Adipocyte (in vitro differentiated cells): Measurements from ENCODE around the gene OR2H2.

ENCODE experiments used
- DNase-seq: peaks from one replicate; pipeline ENCODE4 v3.0.0-alpha.2; 2015; ENCODE audit warnings: low read depth
- H3K27me3 ChIP-seq: replicated peaks from 2 replicates; pipeline ENCODE4 v1.7.0; 2013; ENCODE audit warnings: mild to moderate bottlenecking, low read length, moderate library complexity; ENCODE audit not compliant: control insufficient read depth, insufficient read depth
- H3K36me3 ChIP-seq: 2 replicates; pipeline ENCODE4 v1.7.0; 2013; ENCODE audit warnings: low read length, mild to moderate bottlenecking, moderate library complexity; ENCODE audit not compliant: control insufficient read depth, insufficient read depth, severe bottlenecking
- H3K4me1 ChIP-seq: 2 replicates; pipeline ENCODE4 v1.7.0; 2013; ENCODE audit warnings: mild to moderate bottlenecking, low read length, moderate library complexity; ENCODE audit not compliant: control insufficient read depth, insufficient read depth
- H3K4me3 ChIP-seq: 2 replicates; pipeline ENCODE4 v1.7.0; 2013; ENCODE audit warnings: mild to moderate bottlenecking, low read length, moderate library complexity
- H3K9ac ChIP-seq: 2 replicates; pipeline ENCODE4 v1.7.0; 2013; ENCODE audit warnings: mild to moderate bottlenecking, low read length, moderate library complexity
- H3K9me3 ChIP-seq: 2 replicates; pipeline ENCODE4 v1.7.0; 2013; ENCODE audit warnings: mild to moderate bottlenecking, low read length, moderate library complexity; ENCODE audit not compliant: control insufficient read depth

Gene OR2H2

GRCh38 chr6:29561606-29562181 is 23.2 kb upstream of the OR2H2 start:
- no peak overlapping the region for H3K9ac ChIP-seq
- no peaks in the 10 kb centered on the region for H3K9me3 ChIP-seq
- H3K36me3 ChIP-seq: no peaks in the 10 kb centered on the region
- H3K4me1 ChIP-seq: no peaks in the 10 kb centered on the region
- DNase-seq: no peak
- H3K27me3 ChIP-seq: peaks cover 22% of the 10 kb centered on the region
- H3K4me3 ChIP-seq: no peak overlapping the region

DNA sequence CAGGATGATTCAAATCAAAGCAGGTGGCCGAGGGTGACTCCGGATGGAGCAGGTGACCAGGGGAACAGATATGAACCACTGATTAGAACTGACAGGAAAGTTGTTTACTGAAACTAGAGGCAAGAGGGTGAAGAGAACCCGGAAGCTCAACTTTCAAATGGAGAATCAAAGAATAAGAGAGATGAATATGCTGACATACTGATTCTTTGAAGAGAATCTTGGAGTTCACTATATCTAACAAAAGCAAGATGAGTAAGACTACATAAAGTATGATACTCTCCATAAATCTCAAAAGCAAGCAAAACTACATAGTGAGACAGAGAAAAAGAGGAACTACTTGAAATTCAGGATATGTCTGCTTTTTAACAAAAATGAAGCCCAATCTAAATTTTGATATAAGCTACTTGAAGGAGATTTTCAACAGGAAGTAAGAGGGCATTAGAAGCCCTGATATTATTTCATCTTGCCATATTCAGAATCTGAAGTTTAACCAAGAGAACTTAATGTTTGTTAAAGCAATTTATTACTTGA is 21.4 kb upstream of the OR2H2 start:
- no peaks in the 10 kb centered on the region for H3K36me3 ChIP-seq
- no peaks in the 10 kb centered on the region for H3K9me3 ChIP-seq
- H3K27me3 ChIP-seq: peaks cover 22% of the 10 kb centered on the region
- no peak overlapping the region for H3K9ac ChIP-seq
- H3K4me1 ChIP-seq: no peaks in the 10 kb centered on the region
- no peak overlapping the region for H3K4me3 ChIP-seq
- DNase-seq: no peak

DNA sequence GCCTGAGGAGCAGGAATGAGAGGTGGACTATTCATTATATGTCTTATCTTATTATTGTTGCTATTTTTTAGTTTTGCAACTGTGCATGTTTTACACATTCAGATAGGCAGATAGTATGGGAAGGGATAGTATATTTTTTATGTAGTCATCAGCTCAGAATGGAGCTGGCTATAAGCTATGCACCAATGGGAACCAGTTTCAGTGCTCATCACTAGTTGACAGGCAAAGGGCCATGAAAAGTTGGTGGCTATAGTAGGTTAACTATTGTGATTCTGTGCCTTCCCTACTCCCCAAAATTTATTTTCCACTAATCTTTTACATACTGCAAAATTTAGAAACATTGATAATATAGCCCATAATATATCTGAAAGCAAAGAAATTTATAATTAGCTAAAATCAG is 20.0 kb upstream of the OR2H2 start:
- Histone ChIP-seq H3K4me1 (no peaks in the 10 kb centered on the region), H3K4me3 (no peak overlapping the region), H3K9me3 (no peaks in the 10 kb centered on the region), H3K36me3 (no peaks in the 10 kb centered on the region), H3K27me3 (peaks cover 17% of the 10 kb centered on the region), H3K9ac (no peak overlapping the region)
- DNase-seq: peak; percentile 16

DNA sequence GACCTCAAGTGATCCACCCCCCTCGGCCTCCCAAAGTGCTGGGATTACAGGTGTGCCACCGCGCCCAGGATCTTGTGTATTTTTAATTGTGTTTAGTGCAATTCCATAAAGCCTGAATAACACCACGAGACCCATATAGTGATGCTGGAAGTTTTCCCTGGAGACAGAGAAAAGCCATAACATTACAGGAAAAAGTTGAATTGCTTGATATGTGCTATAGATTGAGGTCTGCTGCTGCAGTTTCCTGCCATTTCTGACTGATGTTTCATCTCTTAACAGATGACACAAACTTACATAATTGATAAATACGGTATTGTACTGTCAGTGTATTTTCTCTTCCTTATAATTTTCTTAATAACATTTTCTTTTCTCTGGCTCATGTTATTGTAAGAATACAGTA is 18.1 kb upstream of the OR2H2 start:
- Histone ChIP-seq H3K9me3 (no peaks in the 10 kb centered on the region), H3K4me3 (no peak overlapping the region), H3K36me3 (no peaks in the 10 kb centered on the region), H3K4me1 (no peaks in the 10 kb centered on the region), H3K9ac (no peak overlapping the region), H3K27me3 (peaks cover 11% of the 10 kb centered on the region)
- DNase-seq: no peak

DNA sequence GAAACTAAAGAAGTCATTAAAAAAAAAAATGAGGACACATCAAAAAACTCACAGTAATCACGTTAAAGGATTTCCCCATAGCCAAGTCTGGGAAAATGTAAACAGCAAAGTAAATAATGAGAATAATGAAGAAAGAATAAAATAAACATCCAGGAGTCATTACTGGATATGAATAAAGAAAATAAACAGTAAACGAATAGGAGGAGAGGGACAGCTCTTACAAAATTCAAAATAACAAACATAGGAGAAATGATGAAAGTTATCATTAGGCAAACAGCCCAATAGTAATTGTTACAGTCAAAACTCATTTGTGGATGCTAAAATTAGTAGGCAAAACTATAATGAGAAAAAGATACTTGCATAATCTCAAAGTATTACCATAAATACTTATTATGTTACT is 17.4 kb upstream of the OR2H2 start:
- Histone ChIP-seq H3K4me1 (no peaks in the 10 kb centered on the region), H3K9me3 (no peaks in the 10 kb centered on the region), H3K9ac (no peak overlapping the region), H3K4me3 (no peak overlapping the region), H3K36me3 (no peaks in the 10 kb centered on the region), H3K27me3 (peaks cover 14% of the 10 kb centered on the region)
- no peak for DNase-seq

- H3K9ac ChIP-seq: no peak overlapping the region
- DNase-seq: peak; percentile 61
- H3K4me3 ChIP-seq: no peak overlapping the region
- no peaks in the 10 kb centered on the region for H3K36me3 ChIP-seq
- H3K27me3 ChIP-seq: peaks cover 14% of the 10 kb centered on the region
- no peaks in the 10 kb centered on the region for H3K4me1 ChIP-seq
- H3K9me3 ChIP-seq: no peaks in the 10 kb centered on the region
These were observed 16.9 kb upstream of the OR2H2 start for GRCh38 chr6:29567991-29568390.

DNA sequence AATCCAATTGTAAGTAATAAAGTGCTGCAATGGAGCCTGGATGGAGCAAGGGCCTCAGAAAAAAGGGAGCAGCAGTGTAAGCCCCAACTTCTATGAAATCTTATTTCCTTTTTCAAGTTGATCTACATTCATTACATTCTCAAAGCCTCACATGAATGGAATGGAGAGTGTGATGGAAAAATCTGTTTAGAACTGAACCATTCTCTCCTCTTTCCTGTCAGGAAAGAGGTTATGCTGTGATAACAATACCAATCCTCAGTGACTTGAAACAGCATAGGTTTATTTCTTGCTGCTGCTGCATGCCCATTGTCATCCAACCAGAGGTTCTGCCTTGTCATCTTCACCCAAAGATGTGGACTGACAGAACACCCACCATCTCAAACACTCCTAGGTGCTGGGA is 8.9 kb upstream of the OR2H2 start:
- Histone ChIP-seq H3K4me1 (no peaks in the 10 kb centered on the region), H3K27me3 (peaks cover 26% of the 10 kb centered on the region), H3K9ac (no peak overlapping the region), H3K4me3 (no peak overlapping the region), H3K36me3 (no peaks in the 10 kb centered on the region), H3K9me3 (no peaks in the 10 kb centered on the region)
- DNase-seq: no peak

DNA sequence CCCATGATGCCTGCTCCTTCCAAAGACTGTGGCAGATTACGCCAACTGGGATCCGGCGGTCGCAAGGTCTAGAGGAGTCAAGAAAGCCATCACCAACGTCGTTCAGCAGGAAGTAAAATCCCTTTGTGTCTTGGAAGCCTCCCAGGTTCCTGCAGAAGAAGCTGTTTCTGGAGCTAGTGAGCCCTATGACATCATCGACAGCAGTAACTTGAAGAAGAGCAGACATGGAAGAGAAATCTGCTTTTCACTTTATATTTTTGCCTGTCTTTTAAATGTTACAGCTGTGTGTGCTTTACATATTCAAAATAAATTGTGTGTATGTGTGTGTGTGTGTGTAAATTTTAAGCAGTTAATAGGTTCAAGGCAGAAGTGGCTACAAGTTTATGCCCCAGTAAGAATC is 7.4 kb upstream of the OR2H2 start:
- H3K9me3 ChIP-seq: no peaks in the 10 kb centered on the region
- no peak overlapping the region for H3K9ac ChIP-seq
- no peaks in the 10 kb centered on the region for H3K36me3 ChIP-seq
- DNase-seq: no peak
- H3K4me3 ChIP-seq: no peak overlapping the region
- no peaks in the 10 kb centered on the region for H3K4me1 ChIP-seq
- H3K27me3 ChIP-seq: peaks cover 23% of the 10 kb centered on the region

DNA sequence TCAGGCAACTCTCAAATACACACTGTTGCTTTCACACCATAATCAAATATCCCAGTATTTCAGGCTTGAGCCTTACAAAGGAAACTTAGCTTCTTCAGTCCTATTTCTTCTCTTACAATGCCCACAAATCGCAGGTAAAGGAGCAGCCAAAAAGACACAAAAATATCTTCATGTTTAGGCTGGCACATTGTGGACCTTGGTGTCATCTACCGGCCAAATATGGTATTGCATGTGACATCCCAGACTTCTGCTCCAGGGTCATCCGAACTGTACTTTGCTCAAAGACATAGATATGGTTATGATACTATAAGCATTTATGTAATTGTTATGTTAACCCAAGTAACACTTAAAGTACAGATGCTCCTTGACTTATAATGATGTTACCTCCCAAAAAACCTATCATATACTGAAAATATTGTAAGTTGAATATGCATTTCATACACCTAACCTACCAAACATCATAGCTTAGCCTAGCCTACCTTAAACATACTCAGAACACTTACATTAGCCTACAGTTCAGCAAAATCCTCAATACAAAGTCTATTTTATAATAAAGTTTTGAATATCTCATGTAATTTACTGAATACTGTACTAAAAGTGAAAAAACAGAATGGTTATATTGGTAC is 4.6 kb downstream of the OR2H2 start:
- peak; percentile 75 for DNase-seq
- Histone ChIP-seq H3K27me3 (peaks cover 22% of the 10 kb centered on the region), H3K4me1 (no peaks in the 10 kb centered on the region), H3K36me3 (no peaks in the 10 kb centered on the region), H3K9ac (no peak overlapping the region), H3K4me3 (no peak overlapping the region), H3K9me3 (no peaks in the 10 kb centered on the region)

DNA sequence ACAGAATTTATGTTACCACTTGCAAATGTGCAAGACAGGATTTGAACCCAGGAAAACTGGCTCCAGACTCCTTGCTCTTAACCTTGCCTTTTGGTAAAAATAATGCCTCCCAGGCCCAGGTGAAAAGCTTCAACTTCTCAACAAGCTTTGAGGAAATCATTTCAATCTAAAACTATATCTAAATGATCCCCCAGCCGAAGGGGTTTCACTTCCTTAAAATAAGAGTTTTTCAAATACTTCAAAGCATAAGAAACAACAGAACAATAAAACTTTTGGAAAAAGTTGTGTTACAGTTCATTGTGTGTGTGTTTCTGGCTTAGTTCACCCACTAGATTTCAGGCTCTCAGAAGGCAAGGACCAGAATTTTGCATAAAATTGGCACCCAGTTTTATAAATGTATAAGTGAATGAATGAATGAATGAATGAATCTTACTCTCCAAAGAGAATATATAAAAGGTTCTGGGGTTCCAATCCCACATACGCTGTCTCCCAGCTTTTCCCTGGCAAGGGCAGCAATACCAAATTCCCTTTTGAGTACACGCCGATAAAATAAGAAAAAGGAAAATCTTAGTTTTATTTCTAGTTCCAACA is 5.4 kb downstream of the OR2H2 start:
- no peak overlapping the region for H3K4me3 ChIP-seq
- no peak for DNase-seq
- H3K4me1 ChIP-seq: no peaks in the 10 kb centered on the region
- H3K36me3 ChIP-seq: no peaks in the 10 kb centered on the region
- H3K27me3 ChIP-seq: peaks cover 19% of the 10 kb centered on the region
- no peak overlapping the region for H3K9ac ChIP-seq
- H3K9me3 ChIP-seq: no peaks in the 10 kb centered on the region

GRCh38 chr6:29591677-29592076 is 6.8 kb downstream of the OR2H2 start:
- no peaks in the 10 kb centered on the region for H3K36me3 ChIP-seq
- H3K4me3 ChIP-seq: no peak overlapping the region
- no peak overlapping the region for H3K9ac ChIP-seq
- H3K27me3 ChIP-seq: peaks cover 15% of the 10 kb centered on the region
- no peaks in the 10 kb centered on the region for H3K9me3 ChIP-seq
- DNase-seq: no peak
- H3K4me1 ChIP-seq: no peaks in the 10 kb centered on the region
